Cardiac muscle cell (in vitro differentiated cells and primary cell): Measurements from ENCODE around the gene CCDC136. TPM values are rescaled to one million over a fixed set of nuclear protein-coding genes. Genes with fewer than 3 reads are reported as not detected.

Experiments
- DNase-seq, 2 donors: peaks; one replicate each; pipeline versions ENCODE4 v3.0.0 to v3.0.0-alpha.2; 2010 to 2017; ENCODE audit warnings: low read depth in 1 of 2, low spot score in 1 of 2
- H3K27ac ChIP-seq: fragments of 200-600 bp; sonication (generic); 2 replicates; pipeline ENCODE4 v1.5.1; 2016
- H3K27me3 ChIP-seq: fragments of 200-600 bp; sonication (generic); 2 replicates; pipeline ENCODE4 v1.6.0; 2016; ENCODE audit warnings: control low read depth
- H3K36me3 ChIP-seq: fragments of 200-600 bp; sonication (generic); 2 replicates; pipeline ENCODE4 v1.5.1; 2016; ENCODE audit warnings: control low read depth
- H3K4me1 ChIP-seq: fragments of 200-600 bp; sonication (generic); 2 replicates; pipeline ENCODE4 v1.8.1; 2017; ENCODE audit warnings: low read depth, mild to moderate bottlenecking, mixed run types
- H3K4me3 ChIP-seq: fragments of 200-600 bp; sonication (generic); 2 replicates; pipeline ENCODE4 v1.5.1; 2016; ENCODE audit warnings: mild to moderate bottlenecking
- H3K9me3 ChIP-seq: fragments of 200-600 bp; sonication (generic); 2 replicates; pipeline ENCODE4 v1.5.1; 2017; ENCODE audit warnings: low read depth, mild to moderate bottlenecking, control low read depth
- polyA plus RNA-seq: library from polyadenylated mRNA; unstranded; fragments of >200 nt; fragmentation: Nextera tagmentation; extraction: Ambion mirVana; gene quantifications from 2 replicates; pipeline ENCODE4 v1.2.1, GENCODE V29; 2016
- total RNA-seq: library from RNA; depleted of rRNA; stranded (reverse); fragments of >200 nt; gene quantifications from 2 replicates; pipeline ENCODE4 v1.2.3, GENCODE V29; 2016
- TF ChIP-seq, protein P1 (sequence below): IDR thresholded peaks from 2 replicates; pipeline ENCODE4 v1.5.1; 2012; ENCODE audit warnings: low read depth, mild to moderate bottlenecking, low read length

Gene CCDC136
- total and polyA plus RNA-seq, 2 experiments from 2014 or later: 10.7 to 26.4 TPM

DNA sequence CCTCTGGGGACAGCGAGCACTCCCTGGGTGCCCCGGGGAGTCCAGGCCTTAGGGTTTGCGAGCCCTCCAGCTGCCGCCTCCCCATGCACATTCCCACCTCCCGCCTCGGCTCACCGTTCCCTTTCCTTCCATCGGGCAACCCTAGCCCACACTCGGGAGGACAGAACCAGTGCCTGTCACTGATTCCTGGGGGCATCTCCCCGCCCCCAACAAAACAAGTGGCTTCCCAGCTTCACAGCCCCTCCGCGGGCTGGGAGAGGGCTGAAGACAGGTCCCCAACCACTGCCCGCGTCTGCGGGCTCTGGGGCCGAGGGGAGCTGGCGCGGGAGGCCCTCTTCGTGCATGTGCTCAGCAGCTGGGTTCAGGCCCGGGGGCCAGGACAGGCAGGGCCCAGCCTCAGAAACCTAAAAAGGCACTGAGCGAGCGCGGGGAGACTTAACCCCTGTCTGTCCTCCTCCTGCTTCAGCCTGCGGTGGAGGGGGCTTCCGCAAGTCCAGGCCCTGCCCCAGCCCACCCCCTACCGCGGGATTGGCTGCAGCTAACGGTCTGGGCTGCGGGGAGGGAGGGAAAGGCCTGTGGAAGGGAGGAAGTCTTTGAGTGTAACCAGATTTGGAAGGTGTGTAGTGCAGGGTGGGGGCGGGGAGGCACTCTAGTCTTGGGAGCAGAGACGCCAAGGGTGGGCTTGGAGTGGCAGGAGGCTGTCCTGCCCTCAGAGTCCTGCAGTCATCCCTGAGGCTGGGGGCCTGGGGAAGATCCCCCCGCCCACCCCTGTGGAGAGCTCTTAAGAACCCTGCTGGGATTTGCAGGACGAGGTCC is 39.6 kb downstream of the CCDC136 start:
- Histone ChIP-seq H3K4me3 (peak overlapping the region; percentile 72), H3K27me3 (no peaks in the 10 kb centered on the region), H3K36me3 (peaks cover 12% of the 10 kb centered on the region), H3K4me1 (peaks cover 45% of the 10 kb centered on the region), H3K27ac (peak overlapping the region; percentile 99), H3K9me3 (no peaks in the 10 kb centered on the region)
- DNase-seq: peak; percentile 77 to 90
- TF ChIP-seq, protein P1, sequence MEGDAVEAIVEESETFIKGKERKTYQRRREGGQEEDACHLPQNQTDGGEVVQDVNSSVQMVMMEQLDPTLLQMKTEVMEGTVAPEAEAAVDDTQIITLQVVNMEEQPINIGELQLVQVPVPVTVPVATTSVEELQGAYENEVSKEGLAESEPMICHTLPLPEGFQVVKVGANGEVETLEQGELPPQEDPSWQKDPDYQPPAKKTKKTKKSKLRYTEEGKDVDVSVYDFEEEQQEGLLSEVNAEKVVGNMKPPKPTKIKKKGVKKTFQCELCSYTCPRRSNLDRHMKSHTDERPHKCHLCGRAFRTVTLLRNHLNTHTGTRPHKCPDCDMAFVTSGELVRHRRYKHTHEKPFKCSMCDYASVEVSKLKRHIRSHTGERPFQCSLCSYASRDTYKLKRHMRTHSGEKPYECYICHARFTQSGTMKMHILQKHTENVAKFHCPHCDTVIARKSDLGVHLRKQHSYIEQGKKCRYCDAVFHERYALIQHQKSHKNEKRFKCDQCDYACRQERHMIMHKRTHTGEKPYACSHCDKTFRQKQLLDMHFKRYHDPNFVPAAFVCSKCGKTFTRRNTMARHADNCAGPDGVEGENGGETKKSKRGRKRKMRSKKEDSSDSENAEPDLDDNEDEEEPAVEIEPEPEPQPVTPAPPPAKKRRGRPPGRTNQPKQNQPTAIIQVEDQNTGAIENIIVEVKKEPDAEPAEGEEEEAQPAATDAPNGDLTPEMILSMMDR: no peak

DNA sequence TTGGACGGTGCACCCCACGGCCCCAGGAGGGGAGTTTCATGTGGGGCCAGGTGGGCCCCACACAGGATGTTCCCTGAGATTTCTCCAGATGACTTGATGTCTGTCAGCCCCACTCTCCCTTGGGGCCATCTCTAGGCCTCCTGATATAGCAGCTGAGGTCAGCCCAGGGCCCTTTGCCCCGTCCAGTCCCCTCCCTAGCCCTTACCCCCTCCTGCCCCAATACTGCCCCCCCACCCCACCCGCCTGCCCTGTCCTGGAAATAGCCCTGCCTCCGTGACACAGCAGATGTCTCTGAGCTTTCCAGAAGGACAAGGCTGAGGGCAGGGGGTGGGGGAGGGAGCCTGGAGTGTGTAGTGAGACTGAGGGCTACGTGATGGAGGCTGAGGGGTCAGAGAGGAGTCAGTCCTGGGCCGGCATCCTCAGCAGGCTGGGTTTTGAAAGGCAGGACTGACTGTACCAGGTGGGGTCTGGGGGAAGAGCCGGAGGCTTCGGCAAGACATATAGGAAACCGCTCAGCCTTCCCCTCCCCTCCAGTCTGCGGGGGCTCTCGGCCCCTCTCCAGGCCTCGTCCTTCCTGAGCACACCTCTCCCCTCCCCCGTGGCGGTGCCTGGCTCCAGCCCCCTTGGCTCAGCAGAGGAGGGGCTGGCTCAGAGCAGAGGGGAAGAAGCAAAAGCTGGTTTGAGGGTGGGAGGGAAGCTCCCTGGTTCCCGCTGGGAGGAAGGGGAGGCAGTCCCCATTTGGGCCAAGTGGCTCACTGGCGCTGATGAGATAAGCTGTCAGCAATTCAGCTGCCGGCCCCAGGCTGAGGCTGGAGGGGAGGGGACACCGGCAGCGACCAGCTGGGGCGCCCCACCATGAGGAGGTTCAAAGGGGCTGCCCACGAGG is 40.5 kb downstream of the CCDC136 start:
- H3K27ac ChIP-seq: peak overlapping the region; percentile 99
- no peaks in the 10 kb centered on the region for H3K27me3 ChIP-seq
- peak; percentile 63 to 90 for DNase-seq
- peak overlapping the region; percentile 72 for H3K4me3 ChIP-seq
- peaks cover 21% of the 10 kb centered on the region for H3K36me3 ChIP-seq
- no peaks in the 10 kb centered on the region for H3K9me3 ChIP-seq
- TF ChIP-seq, protein P1: no peak
- H3K4me1 ChIP-seq: peaks cover 37% of the 10 kb centered on the region

DNA sequence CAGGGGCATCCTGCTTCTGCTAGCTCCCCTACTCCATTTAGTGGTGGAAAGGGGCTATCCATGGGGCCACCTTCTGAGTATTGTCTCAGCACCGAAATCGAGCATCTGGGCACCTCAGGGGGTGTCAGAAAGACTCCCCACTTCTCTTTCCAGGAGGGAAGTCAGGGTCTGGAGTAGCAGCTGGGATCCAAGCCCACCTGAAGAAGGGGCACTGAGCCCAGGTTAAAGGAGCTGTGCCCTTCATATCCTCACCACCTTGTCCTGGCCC is 41.0 kb downstream of the CCDC136 start:
- no peaks in the 10 kb centered on the region for H3K9me3 ChIP-seq
- TF ChIP-seq, protein P1: no peak

DNA sequence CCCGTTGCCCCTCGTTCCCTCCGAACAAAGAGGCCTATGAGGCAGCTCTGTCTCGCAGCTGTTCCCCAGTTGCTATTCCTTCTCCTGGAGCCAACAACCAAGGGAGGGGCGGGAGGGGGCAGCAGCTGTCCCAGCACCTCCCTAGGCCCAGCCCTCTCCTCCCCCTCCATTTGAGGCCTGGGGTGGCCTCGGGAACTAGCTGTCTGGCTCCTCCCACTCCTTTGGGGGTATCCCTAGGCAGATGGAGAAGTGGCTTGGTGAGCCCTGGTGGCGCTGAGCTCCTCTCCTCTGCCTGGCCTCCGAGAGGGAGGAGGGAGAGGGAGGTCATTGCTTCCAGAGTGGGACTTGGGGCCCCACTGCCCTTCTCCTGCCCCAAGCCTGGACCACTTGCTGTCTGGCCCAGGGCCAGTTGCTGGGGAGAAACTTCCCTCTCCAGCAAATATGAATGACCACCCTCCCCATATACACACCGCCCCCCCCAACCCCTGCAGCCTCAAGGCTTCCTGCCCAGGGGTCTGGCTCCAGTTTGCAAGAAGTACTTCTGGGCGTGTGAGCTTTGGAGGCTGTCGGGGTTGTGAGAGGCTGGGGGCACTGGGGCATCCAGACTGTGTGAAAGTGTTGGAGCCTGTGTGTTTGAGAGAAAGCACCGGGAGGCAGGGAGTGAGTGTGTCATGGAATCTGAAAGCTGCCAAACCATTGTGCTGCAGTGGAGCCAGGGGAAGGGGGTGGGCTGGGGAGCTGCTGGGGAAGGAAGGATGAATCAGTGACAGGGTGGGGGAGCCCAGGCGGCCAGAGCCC is 41.6 kb downstream of the CCDC136 start:
- DNase-seq: peak; percentile 85 to 90
- TF ChIP-seq, protein P1: no peak
- Histone ChIP-seq H3K36me3 (peaks cover 32% of the 10 kb centered on the region), H3K4me1 (peaks cover 29% of the 10 kb centered on the region), H3K9me3 (no peaks in the 10 kb centered on the region), H3K4me3 (peak overlapping the region; percentile 72), H3K27ac (peak overlapping the region; percentile 99), H3K27me3 (no peaks in the 10 kb centered on the region)

More for the DNA sequence above, 41.0 kb downstream of the CCDC136 start:
- Histone ChIP-seq H3K36me3 (peaks cover 27% of the 10 kb centered on the region), H3K4me3 (peak overlapping the region; percentile 72), H3K27ac (peak overlapping the region; percentile 99), H3K4me1 (peaks cover 31% of the 10 kb centered on the region), H3K27me3 (no peaks in the 10 kb centered on the region)
- DNase-seq: no peak

DNA sequence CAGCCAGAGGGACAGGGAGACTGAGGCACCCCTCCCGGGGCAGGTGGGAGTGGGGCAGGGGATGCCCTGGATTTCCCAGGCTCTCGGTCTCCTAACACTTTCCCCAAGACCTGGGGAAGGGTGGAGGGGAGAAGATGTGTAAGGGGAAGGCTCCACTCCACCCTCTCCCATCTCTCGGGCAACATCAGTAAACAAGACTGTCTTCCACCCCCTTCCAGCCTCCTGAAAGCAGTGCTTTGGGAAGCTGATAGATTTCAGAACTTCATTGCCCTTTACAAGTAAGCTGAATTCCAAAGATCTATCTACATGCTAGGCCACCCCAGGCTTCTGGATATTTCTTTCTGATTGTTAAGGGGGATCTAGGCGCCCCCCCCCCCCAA is 42.2 kb downstream of the CCDC136 start:
- Histone ChIP-seq H3K36me3 (peaks cover 37% of the 10 kb centered on the region), H3K4me3 (peak overlapping the region; percentile 72), H3K9me3 (no peaks in the 10 kb centered on the region), H3K27ac (peak overlapping the region; percentile 99), H3K27me3 (no peaks in the 10 kb centered on the region), H3K4me1 (peaks cover 24% of the 10 kb centered on the region)
- peak in 1 of 2 donors; percentile 65 for DNase-seq
- TF ChIP-seq, protein P1: no peak
